H9 (cell line): ENCODE measurements around the gene FAM47A. TPM values are rescaled to one million over a fixed set of nuclear protein-coding genes. Genes with fewer than 3 reads are reported as not detected.

Source experiments
- DNase-seq: peaks from one replicate; pipeline ENCODE4 v3.0.0-alpha.2; 2017
- H2AFZ ChIP-seq: one replicate; pipeline ENCODE4 v1.6.1; 2013; ENCODE audit warnings: mild to moderate bottlenecking, low read length, control low read depth, moderate library complexity
- H2AK5ac ChIP-seq: 2 replicates; pipeline ENCODE4 v1.6.1; 2013; ENCODE audit warnings: low read length, control low read depth, mixed read lengths; ENCODE audit not compliant: insufficient read length
- H2BK120ac ChIP-seq: one replicate; pipeline ENCODE4 v1.6.1; 2013; ENCODE audit warnings: low read depth, mild to moderate bottlenecking, low read length, control low read depth, inconsistent platforms; ENCODE audit not compliant: poor library complexity, severe bottlenecking
- H2BK12ac ChIP-seq: 2 replicates; pipeline ENCODE4 v1.6.1; 2013; ENCODE audit warnings: low read length, control low read depth, mixed read lengths, low read depth; ENCODE audit not compliant: insufficient read length
- H2BK15ac ChIP-seq: 2 replicates; pipeline ENCODE4 v1.6.1; 2013; ENCODE audit warnings: low read depth, low read length, control low read depth
- H2BK20ac ChIP-seq: one replicate; pipeline ENCODE4 v1.6.1; 2013; ENCODE audit warnings: low read depth, mild to moderate bottlenecking, low read length, control low read depth, inconsistent platforms; ENCODE audit not compliant: poor library complexity, severe bottlenecking
- H2BK5ac ChIP-seq: 2 replicates; pipeline ENCODE4 v1.6.1; 2013; ENCODE audit warnings: low read length, control low read depth, mixed read lengths; ENCODE audit not compliant: insufficient read length
- H3K14ac ChIP-seq: 2 replicates; pipeline ENCODE4 v1.6.1; 2013; ENCODE audit warnings: low read length, control low read depth; ENCODE audit not compliant: insufficient read depth
- H3K18ac ChIP-seq: 2 replicates; pipeline ENCODE4 v1.6.1; 2013; ENCODE audit warnings: low read depth, mild to moderate bottlenecking, mixed read lengths, low read length, control low read depth; ENCODE audit not compliant: insufficient read length
- H3K23ac ChIP-seq: 2 replicates; pipeline ENCODE4 v1.6.1; 2013; ENCODE audit warnings: low read length, control low read depth, mixed read lengths, low read depth; ENCODE audit not compliant: insufficient read length
- H3K23me2 ChIP-seq: 2 replicates; pipeline ENCODE4 v1.6.1; 2013; ENCODE audit warnings: low read depth, mild to moderate bottlenecking, mixed read lengths, low read length, control low read depth; ENCODE audit not compliant: insufficient read length, poor library complexity, severe bottlenecking
- H3K27ac ChIP-seq: 2 replicates; pipeline ENCODE4 v1.5.1; 2013; ENCODE audit warnings: low read length, control low read depth, mixed read lengths, low read depth; ENCODE audit not compliant: insufficient read length
- H3K27me3 ChIP-seq: 2 replicates; pipeline ENCODE4 v1.6.1; 2013; ENCODE audit warnings: low read length, control low read depth, inconsistent platforms; ENCODE audit not compliant: insufficient read depth
- H3K4ac ChIP-seq: 2 replicates; pipeline ENCODE4 v1.6.1; 2013; ENCODE audit warnings: low read depth, mild to moderate bottlenecking, control low read depth, inconsistent platforms, low read length, moderate library complexity
- H3K4me1 ChIP-seq: 2 replicates; pipeline ENCODE4 v1.6.1; 2013; ENCODE audit warnings: low read length, control low read depth, inconsistent platforms; ENCODE audit not compliant: insufficient read depth
- H3K4me2 ChIP-seq: 2 replicates; pipeline ENCODE4 v1.6.1; 2013; ENCODE audit warnings: low read length, control low read depth, mixed read lengths; ENCODE audit not compliant: insufficient read length, insufficient read depth
- H3K56ac ChIP-seq: 2 replicates; pipeline ENCODE4 v1.6.1; 2013; ENCODE audit warnings: low read depth, mild to moderate bottlenecking, mixed read lengths, low read length, control low read depth; ENCODE audit not compliant: insufficient read length
- H3K79me1 ChIP-seq: 2 replicates; pipeline ENCODE4 v1.6.1; 2013; ENCODE audit warnings: low read depth, mild to moderate bottlenecking, moderate library complexity, low read length, control low read depth, inconsistent platforms; ENCODE audit not compliant: insufficient read depth, poor library complexity, severe bottlenecking
- H3K79me2 ChIP-seq: 2 replicates; pipeline ENCODE4 v1.6.1; 2013; ENCODE audit warnings: low read length, control low read depth, inconsistent platforms; ENCODE audit not compliant: insufficient read depth
- H3K9ac ChIP-seq: 2 replicates; pipeline ENCODE4 v1.6.1; 2013; ENCODE audit warnings: low read length, control low read depth, mixed read lengths; ENCODE audit not compliant: insufficient read length; ENCODE audit errors: extremely low read depth
- H3K9me3 ChIP-seq: one replicate; pipeline ENCODE4 v1.6.1; 2013; ENCODE audit warnings: low read depth, low read length, inconsistent platforms; ENCODE audit not compliant: control insufficient read depth
- H3T11ph ChIP-seq: one replicate; pipeline ENCODE4 v1.6.1; 2013; ENCODE audit warnings: mild to moderate bottlenecking, low read length, control low read depth, inconsistent platforms
- H4K20me1 ChIP-seq: one replicate; pipeline ENCODE4 v1.6.1; 2013; ENCODE audit not compliant: control insufficient read depth, insufficient read length, insufficient read depth
- H4K5ac ChIP-seq: 2 replicates; pipeline ENCODE4 v1.6.1; 2013; ENCODE audit warnings: low read depth, mild to moderate bottlenecking, mixed read lengths, low read length, control low read depth; ENCODE audit not compliant: insufficient read length
- H4K8ac ChIP-seq: replicated peaks from 2 replicates; pipeline ENCODE4 v1.6.1; 2013; ENCODE audit warnings: low read length, control low read depth, mixed read lengths, low read depth; ENCODE audit not compliant: insufficient read length
- H4K91ac ChIP-seq: 2 replicates; pipeline ENCODE4 v1.6.1; 2013; ENCODE audit warnings: low read depth, mild to moderate bottlenecking, moderate library complexity, mixed read lengths, low read length, control low read depth; ENCODE audit not compliant: insufficient read length
- H3K27ac Mint-ChIP-seq, 3 experiments: 2 replicates in 2 of 3; 3 replicates in 1 of 3; pipeline ENCODE4 v1.8.0; 2020 to 2021; ENCODE audit warnings: mixed read lengths in 3 of 3, mild to moderate bottlenecking in 1 of 3, moderate library complexity in 1 of 3
- H3K27me3 Mint-ChIP-seq: 2 replicates; pipeline ENCODE4 v1.8.0; 2021; ENCODE audit warnings: low read depth, mild to moderate bottlenecking, moderate library complexity, mixed read lengths
- H3K36me3 Mint-ChIP-seq, 3 experiments: 2 replicates in 2 of 3; 3 replicates in 1 of 3; pipeline ENCODE4 v1.8.0; 2020 to 2021; ENCODE audit warnings: low read depth in 3 of 3, mixed read lengths in 3 of 3; ENCODE audit not compliant: insufficient read depth in 1 of 3
- H3K4me1 Mint-ChIP-seq, 2 experiments: 2 replicates each; pipeline ENCODE4 v1.8.0; 2020; ENCODE audit warnings: mixed read lengths in 2 of 2
- H3K4me3 Mint-ChIP-seq, 2 experiments: 2 replicates in 1 of 2; 3 replicates in 1 of 2; pipeline ENCODE4 v1.8.0; 2020 to 2021; ENCODE audit warnings: mild to moderate bottlenecking in 2 of 2, mixed read lengths in 2 of 2, moderate library complexity in 1 of 2
- H3K9me3 Mint-ChIP-seq, 2 experiments: 2 replicates in 1 of 2; 3 replicates in 1 of 2; pipeline ENCODE4 v1.8.0; 2020; ENCODE audit warnings: mild to moderate bottlenecking in 2 of 2, mixed read lengths in 2 of 2, moderate library complexity in 1 of 2
- CTCF ChIP-seq: fragments of 200-600 bp; sonication (generic); conservative IDR thresholded peaks from 3 replicates; pipeline ENCODE4 v1.8.0; 2021; ENCODE audit warnings: antibody characterized with exemption, mild to moderate bottlenecking
- WGBS: extraction: QIAGEN DNeasy Blood & Tissue Kit; methylation state at CpG from one replicate; pipeline ENCODE4 v1.1.7; 2013; ENCODE audit warnings: missing lambda C conversion rate, low lambda C conversion rate, mixed read lengths; ENCODE audit not compliant: insufficient read length; ENCODE audit errors: extremely low coverage; 5-methylcytosine and 5-hydroxymethylcytosine counted together
- total RNA-seq: library from RNA; stranded (reverse); gene quantifications from 2 replicates; pipeline ENCODE4 v1.2.1, GENCODE V29; 2021

The FAM47A gene
- total RNA-seq, 1 experiment from 2014 or later, result not detected

DNA sequence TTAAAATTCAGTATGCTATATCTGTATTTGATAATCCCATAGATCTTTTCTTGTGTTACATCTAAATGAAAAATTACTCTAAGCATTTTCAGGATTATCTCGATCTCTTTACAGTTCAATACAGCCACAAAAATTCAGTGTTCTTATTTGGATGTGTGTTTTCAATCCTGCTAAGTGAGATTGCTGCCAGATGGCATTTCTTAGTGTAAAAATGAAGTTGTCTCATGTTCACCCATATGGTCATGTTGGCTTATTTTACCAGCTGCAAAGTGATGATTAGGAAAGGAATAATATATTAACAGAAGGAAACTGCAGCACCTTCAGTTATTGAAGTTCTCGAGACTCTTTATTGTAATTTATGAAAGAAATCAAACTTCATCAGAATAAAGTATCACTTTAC is 12.1 kb upstream of the FAM47A start:
- no CpG with 5 or more reads among the region's 2 CpGs for WGBS
- no peak overlapping the region for H2BK15ac ChIP-seq

More for the DNA sequence above, 12.1 kb upstream of the FAM47A start:
- no peaks in the 10 kb centered on the region for H3K27me3 ChIP-seq
- H3K36me3 Mint-ChIP-seq, result no peaks in the 10 kb centered on the region; a peak in 3 of 7 replicates
- H3K4ac ChIP-seq, result no peak overlapping the region
- H3T11ph ChIP-seq, result no peak overlapping the region
- DNase-seq, result no peak
- H3K14ac ChIP-seq, result no peak overlapping the region
- H3K79me1 ChIP-seq, result no peaks in the 10 kb centered on the region
- H2BK5ac ChIP-seq, result no peak overlapping the region
- H3K79me2 ChIP-seq, result no peaks in the 10 kb centered on the region
- no peak overlapping the region for H3K27ac Mint-ChIP-seq
- H3K4me1 ChIP-seq, result no peaks in the 10 kb centered on the region
- no peak overlapping the region for H3K4me2 ChIP-seq
- no peak overlapping the region for H2BK12ac ChIP-seq
- no peaks in the 10 kb centered on the region for H4K20me1 ChIP-seq
- H4K5ac ChIP-seq, result no peak overlapping the region
- H4K8ac ChIP-seq, result no peak overlapping the region
- no peak overlapping the region for H3K27ac ChIP-seq
- H2BK120ac ChIP-seq, result no peak overlapping the region
- H3K4me3 Mint-ChIP-seq, result no peak overlapping the region
- H4K91ac ChIP-seq, result no peak overlapping the region
- 0 out of 4 replicates have a peak, but pooled peaks cover 0 to 2% of the 10 kb centered on the region in 2 experiments for H3K4me1 Mint-ChIP-seq
- peaks cover 3 to 49% of the 10 kb centered on the region in 2 experiments; a peak in 4 of 5 replicates for H3K9me3 Mint-ChIP-seq
- TF ChIP-seq CTCF, result no peak
- no peak overlapping the region for H3K56ac ChIP-seq
- H2BK20ac ChIP-seq, result no peak overlapping the region
- H3K9ac ChIP-seq, result no peak overlapping the region
- no peak overlapping the region for H3K23ac ChIP-seq
- H3K27me3 Mint-ChIP-seq, result no peaks in the 10 kb centered on the region; the same call in 1 of the 2 replicates
- H2AK5ac ChIP-seq, result no peak overlapping the region
- H3K18ac ChIP-seq, result no peak overlapping the region
- H3K23me2 ChIP-seq, result no peaks in the 10 kb centered on the region
- H3K9me3 ChIP-seq, result no peaks in the 10 kb centered on the region
- no peak overlapping the region for H2AFZ ChIP-seq
